ENCODE results near the gene NR4A3. TPM values are rescaled to one million over a fixed set of nuclear protein-coding genes. Genes with fewer than 3 reads are reported as not detected.

Gene NR4A3
- total RNA-seq, 2 experiments from 2014 or later: 112 to 113 TPM

GRCh38 chr9:99825172-99826046 lies 3.7 kb downstream of the NR4A3 start:
- Mint-ChIP-seq H3K27me3 (peaks cover 3% of the 10 kb centered on the region), H3K27ac (peak overlapping the region; percentile 98), H3K4me3 (peak overlapping the region; percentile 100), H3K4me1 (ENCODE audit: low read depth) (peaks cover 45% of the 10 kb centered on the region), H3K36me3 (ENCODE audit: low read depth) (peaks cover 79% of the 10 kb centered on the region), H3K9me3 (no peaks in the 10 kb centered on the region)
- ChIA-PET POLR2A (interaction anchor here (0.8 to 1.9 kb wide), 4 partner anchors 15 to 168 kb away, joined by 3 to 6 read pairs (median 5); partner anchors contain the start of gene STX17), CTCF (interaction anchor here (0.6 to 2.5 kb wide), 34 partner anchors 8 to 692 kb away, joined by 3 to 15 read pairs (median 4); partner anchors contain the start of gene STX17)
- ATAC-seq (no peak), DNase-seq (no peak)
- no peak for TF ChIP-seq CTCF (IDR thresholded peaks at IDR 0.05)
- intact Hi-C loops (cut with micrococcal nuclease): loop anchor here (5.0 kb wide), 1 partner anchor 187 kb away; no protein-coding TSS in a partner anchor

GRCh38 chr9:99826579-99826978 lies 4.9 kb downstream of the NR4A3 start:
- POLR2A ChIA-PET: no interaction called here
- no peaks in the 10 kb centered on the region for H3K9me3 Mint-ChIP-seq
- no peak for DNase-seq
- peak overlapping the region; percentile 98 for H3K27ac Mint-ChIP-seq
- CTCF ChIA-PET: interaction anchor here (1.0 to 2.5 kb wide), 3 partner anchors 16 to 595 kb away, joined by 4 to 12 read pairs (median 5); no protein-coding TSS in a partner anchor
- peaks cover 3% of the 10 kb centered on the region for H3K27me3 Mint-ChIP-seq
- no peak for TF ChIP-seq CTCF (IDR thresholded peaks at IDR 0.05)
- peaks cover 89% of the 10 kb centered on the region for H3K36me3 Mint-ChIP-seq (ENCODE audit: low read depth)
- intact Hi-C loops (cut with micrococcal nuclease): loop anchor here (5.0 kb wide), 1 partner anchor 186 kb away; no protein-coding TSS in a partner anchor
- H3K4me3 Mint-ChIP-seq: peak overlapping the region; percentile 100
- H3K4me1 Mint-ChIP-seq (ENCODE audit: low read depth): peaks cover 40% of the 10 kb centered on the region
- no peak for ATAC-seq

GRCh38 chr9:99827244-99827643 lies 5.6 kb downstream of the NR4A3 start:
- Mint-ChIP-seq H3K36me3 (ENCODE audit: low read depth) (peaks cover 89% of the 10 kb centered on the region), H3K27ac (peak overlapping the region; percentile 98), H3K27me3 (peaks cover 3% of the 10 kb centered on the region), H3K4me1 (ENCODE audit: low read depth) (peaks cover 40% of the 10 kb centered on the region), H3K4me3 (peak overlapping the region; percentile 100), H3K9me3 (no peaks in the 10 kb centered on the region)
- ChIA-PET CTCF (interaction anchor here (0.6 to 1.8 kb wide), 3 partner anchors 16 to 596 kb away, joined by 3 to 5 read pairs (median 4); no protein-coding TSS in a partner anchor), POLR2A (interaction anchor here (1.9 kb wide), 1 partner anchor 21 kb away, joined by 6 read pairs; no protein-coding TSS in a partner anchor)
- no peak for TF ChIP-seq CTCF (IDR thresholded peaks at IDR 0.05)
- no peak for ATAC-seq
- DNase-seq: no peak
- intact Hi-C loops (cut with micrococcal nuclease): loop anchor here (5.0 kb wide), 1 partner anchor 185 kb away; no protein-coding TSS in a partner anchor

- no peak for ATAC-seq
- peak overlapping the region; percentile 25 for H3K27ac Mint-ChIP-seq
Observed at GRCh38 chr9:99828054-99828416, 6.3 kb downstream of the NR4A3 start.

More at GRCh38 chr9:99828054-99828416, 6.3 kb downstream of the NR4A3 start:
- Mint-ChIP-seq H3K27me3 (peaks cover 3% of the 10 kb centered on the region), H3K4me1 (ENCODE audit: low read depth) (peaks cover 40% of the 10 kb centered on the region), H3K36me3 (ENCODE audit: low read depth) (peaks cover 86% of the 10 kb centered on the region), H3K9me3 (no peaks in the 10 kb centered on the region), H3K4me3 (peak overlapping the region; percentile 100)
- intact Hi-C loops (cut with micrococcal nuclease): loop anchor here (5.0 kb wide), 1 partner anchor 184 kb away; no protein-coding TSS in a partner anchor
- DNase-seq: no peak
- no peak for TF ChIP-seq CTCF (IDR thresholded peaks at IDR 0.05)
- CTCF ChIA-PET: interaction anchor here (0.9 to 1.8 kb wide), 2 partner anchors 17 to 597 kb away, joined by 4 to 5 read pairs; no protein-coding TSS in a partner anchor
- POLR2A ChIA-PET: interaction anchor here (0.9 to 1.9 kb wide), 2 partner anchors 17 to 21 kb away, joined by 3 to 6 read pairs; no protein-coding TSS in a partner anchor

Measured in activated CD8-positive, alpha-beta T cell treated with anti-CD3 and anti-CD28 coated beads for 36 hours (primary cell).